Astrocyte (in vitro differentiated cells and primary cell): Measurements from ENCODE around the gene EOLA1.
"Not testable (repeated sequence)": the region's sequence is repeated elsewhere in the genome, so short reads cannot be mapped to it uniquely, and the experiment has no call there.

ENCODE experiments used
- EZH2 ChIP-seq: IDR thresholded peaks from 2 replicates; pipeline ENCODE4 v1.6.1; 2012; ENCODE audit warnings: mild to moderate bottlenecking, low read length, inconsistent platforms; ENCODE audit not compliant: insufficient read depth
- TF ChIP-seq, protein P1 (sequence below): IDR thresholded peaks from 2 replicates; pipeline ENCODE4 v1.5.1; 2011; ENCODE audit warnings: low read depth, mild to moderate bottlenecking, inconsistent platforms, low read length, moderate library complexity; ENCODE audit not compliant: insufficient read depth

DNA sequence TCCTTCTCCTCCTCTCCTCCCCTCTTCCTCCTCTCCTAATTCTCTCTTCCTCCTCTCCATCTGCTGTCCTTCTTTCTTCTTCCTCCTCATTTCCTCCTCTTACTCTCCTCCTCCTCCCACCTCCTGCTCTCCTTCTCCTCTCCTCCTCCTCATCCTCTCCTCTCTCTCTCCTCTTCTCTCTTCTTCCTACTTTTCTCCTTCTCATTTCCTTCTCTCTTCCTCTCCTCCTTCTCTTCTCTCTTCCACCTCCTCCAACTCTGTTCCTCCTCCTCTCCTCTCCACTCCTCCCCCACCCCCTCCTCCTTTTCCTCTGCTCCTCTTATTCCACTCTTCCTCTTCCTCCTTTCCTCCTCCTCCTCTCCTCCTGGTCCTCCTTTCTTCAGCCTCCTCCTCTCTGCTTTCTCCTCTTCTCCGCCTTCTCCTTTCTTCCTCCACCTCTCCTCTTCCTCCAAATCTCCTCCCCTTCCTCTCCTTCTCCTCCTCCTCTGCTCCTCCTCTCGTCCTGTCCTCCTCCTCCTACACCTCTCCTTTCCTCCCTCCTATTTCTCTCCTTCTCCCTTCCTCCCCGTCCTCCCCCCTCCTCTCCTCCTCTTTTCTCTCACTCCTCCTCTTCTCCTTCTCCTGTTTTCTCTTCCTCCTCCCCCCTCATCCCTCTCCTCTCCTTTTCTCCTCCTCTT, 5.7 kb upstream of the EOLA1 start:
- TF ChIP-seq, protein P1, sequence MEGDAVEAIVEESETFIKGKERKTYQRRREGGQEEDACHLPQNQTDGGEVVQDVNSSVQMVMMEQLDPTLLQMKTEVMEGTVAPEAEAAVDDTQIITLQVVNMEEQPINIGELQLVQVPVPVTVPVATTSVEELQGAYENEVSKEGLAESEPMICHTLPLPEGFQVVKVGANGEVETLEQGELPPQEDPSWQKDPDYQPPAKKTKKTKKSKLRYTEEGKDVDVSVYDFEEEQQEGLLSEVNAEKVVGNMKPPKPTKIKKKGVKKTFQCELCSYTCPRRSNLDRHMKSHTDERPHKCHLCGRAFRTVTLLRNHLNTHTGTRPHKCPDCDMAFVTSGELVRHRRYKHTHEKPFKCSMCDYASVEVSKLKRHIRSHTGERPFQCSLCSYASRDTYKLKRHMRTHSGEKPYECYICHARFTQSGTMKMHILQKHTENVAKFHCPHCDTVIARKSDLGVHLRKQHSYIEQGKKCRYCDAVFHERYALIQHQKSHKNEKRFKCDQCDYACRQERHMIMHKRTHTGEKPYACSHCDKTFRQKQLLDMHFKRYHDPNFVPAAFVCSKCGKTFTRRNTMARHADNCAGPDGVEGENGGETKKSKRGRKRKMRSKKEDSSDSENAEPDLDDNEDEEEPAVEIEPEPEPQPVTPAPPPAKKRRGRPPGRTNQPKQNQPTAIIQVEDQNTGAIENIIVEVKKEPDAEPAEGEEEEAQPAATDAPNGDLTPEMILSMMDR: not testable (repeated sequence)
- TF ChIP-seq EZH2: not testable (repeated sequence)
